Activated naive CD4-positive, alpha-beta T cell treated with anti-CD3 and anti-CD28 coated beads, Interleukin-2, amount 50 U/mL, for 72 hours (primary cell): ENCODE data around the gene NLRC5. TPM values are rescaled to one million over a fixed set of nuclear protein-coding genes. Genes with fewer than 3 reads are reported as not detected.
"Not testable (repeated sequence)": the region's sequence is repeated elsewhere in the genome, so short reads cannot be mapped to it uniquely, and the experiment has no call there.

Source experiments
- ATAC-seq, 2 donors: fragments of 150-1000 bp; cut with Tn5 transposase; 2 replicates each; pipeline ENCODE4 v1.10.0; 2021; ENCODE audit warnings: mild to moderate bottlenecking in 2 of 2, moderate library complexity in 2 of 2
- DNase-seq, 2 donors: peaks; one replicate each; pipeline ENCODE4 v3.0.0; 2021 to 2022; ENCODE audit warnings: low spot score in 2 of 2
- H3K27ac Mint-ChIP-seq, 2 donors: one replicate each; pipeline ENCODE4 v1.8.0; 2022; ENCODE audit warnings: mild to moderate bottlenecking in 2 of 2, mixed read lengths in 2 of 2
- H3K36me3 Mint-ChIP-seq, 2 donors: one replicate each; pipeline ENCODE4 v1.8.0; 2022; ENCODE audit warnings: mixed read lengths in 2 of 2
- H3K9me3 Mint-ChIP-seq, 2 donors: one replicate each; pipeline ENCODE4 v1.8.0; 2022; ENCODE audit warnings: mixed read lengths in 2 of 2
- total RNA-seq, 2 donors: library from RNA; stranded (reverse); gene quantifications; one replicate each; pipeline ENCODE4 v1.2.3, GENCODE V29; 2022

The NLRC5 gene
- total RNA-seq, 2 donors from 2014 or later, result 231 to 254 TPM

- Mint-ChIP-seq H3K36me3 (peaks cover 9 to 12% of the 10 kb centered on the region in 2 donors), H3K27ac (peak overlapping the region; percentile 67 to 87), H3K9me3 (no peaks in the 10 kb centered on the region)
- ATAC-seq, result peak in 1 of 2 donors; percentile 13
- DNase-seq, result no peak
Measured at GRCh38 chr16:57060323-57061083, 71.1 kb downstream of the NLRC5 start.

DNA sequence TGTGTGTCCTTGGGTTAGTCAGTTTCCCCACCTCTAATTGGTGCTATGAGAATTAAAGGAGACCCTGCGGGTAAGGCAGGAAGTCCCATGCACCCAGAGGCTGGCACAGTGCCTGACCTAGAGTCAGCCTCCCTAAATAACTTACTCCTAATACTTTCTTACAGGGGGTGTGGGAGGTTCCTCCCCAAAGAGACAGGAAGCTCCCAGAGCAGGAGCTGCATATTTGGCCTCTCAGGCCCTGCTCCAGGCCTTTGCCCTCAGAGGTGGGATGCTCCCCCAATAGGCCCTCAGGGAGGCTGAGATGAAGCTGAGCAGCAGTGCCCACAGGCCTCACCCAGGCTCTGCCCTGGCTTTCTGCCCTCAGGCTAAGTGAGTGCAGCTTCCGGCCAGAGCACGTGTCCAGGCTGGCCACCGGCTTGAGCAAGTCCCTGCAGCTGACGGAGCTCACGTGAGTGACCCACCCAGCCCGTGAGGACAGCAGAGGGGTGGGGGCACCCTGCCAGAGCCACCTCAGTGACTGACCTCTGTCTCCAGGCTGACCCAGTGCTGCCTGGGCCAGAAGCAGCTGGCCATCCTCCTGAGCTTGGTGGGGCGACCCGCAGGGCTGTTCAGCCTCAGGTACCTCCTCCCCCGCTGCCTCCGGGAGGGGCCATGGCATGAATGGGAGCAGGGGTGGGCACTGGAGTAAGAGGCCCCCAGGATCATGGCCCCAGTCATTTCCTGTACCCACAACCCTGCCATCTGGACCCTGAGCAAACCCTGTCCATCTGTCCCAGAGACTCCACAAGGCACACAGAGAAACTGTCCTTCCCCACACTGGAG is 71.9 kb downstream of the NLRC5 start:
- peaks cover 9 to 12% of the 10 kb centered on the region in 2 donors for H3K36me3 Mint-ChIP-seq
- DNase-seq (no peak), ATAC-seq (peak; percentile 14)
- H3K27ac Mint-ChIP-seq, result peak overlapping the region; percentile 67 to 90
- no peaks in the 10 kb centered on the region for H3K9me3 Mint-ChIP-seq

DNA sequence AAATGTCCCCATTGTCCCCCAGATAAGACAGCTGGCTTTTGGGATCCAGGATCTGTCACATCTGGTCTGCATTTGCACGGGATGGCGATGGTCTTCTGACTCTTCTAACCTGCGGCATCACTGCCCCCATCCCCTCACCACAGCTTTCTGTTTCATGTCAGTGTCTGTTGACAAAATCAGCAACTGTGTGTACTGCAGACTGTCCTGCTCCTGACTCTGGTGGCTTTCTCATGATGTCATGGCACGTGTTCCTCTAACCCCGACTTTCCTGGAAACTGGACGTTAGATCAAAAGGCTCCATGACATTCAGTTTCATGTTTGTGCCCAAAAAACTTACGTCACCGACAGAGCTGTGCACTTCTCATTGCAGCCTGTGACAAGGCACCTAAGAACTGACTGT is 73.0 kb downstream of the NLRC5 start:
- Mint-ChIP-seq H3K36me3 (peaks cover 9 to 12% of the 10 kb centered on the region in 2 donors), H3K9me3 (no peaks in the 10 kb centered on the region), H3K27ac (no peak overlapping the region)
- no peak for DNase-seq
- no peak for ATAC-seq

- not testable (repeated sequence) for H3K36me3 Mint-ChIP-seq, H3K9me3 Mint-ChIP-seq, ATAC-seq, DNase-seq
- H3K27ac Mint-ChIP-seq, result peak overlapping the region in 1 of 2 donors; percentile 22
Measured at GRCh38 chr16:57063189-57063588, 73.8 kb downstream of the NLRC5 start.

DNA sequence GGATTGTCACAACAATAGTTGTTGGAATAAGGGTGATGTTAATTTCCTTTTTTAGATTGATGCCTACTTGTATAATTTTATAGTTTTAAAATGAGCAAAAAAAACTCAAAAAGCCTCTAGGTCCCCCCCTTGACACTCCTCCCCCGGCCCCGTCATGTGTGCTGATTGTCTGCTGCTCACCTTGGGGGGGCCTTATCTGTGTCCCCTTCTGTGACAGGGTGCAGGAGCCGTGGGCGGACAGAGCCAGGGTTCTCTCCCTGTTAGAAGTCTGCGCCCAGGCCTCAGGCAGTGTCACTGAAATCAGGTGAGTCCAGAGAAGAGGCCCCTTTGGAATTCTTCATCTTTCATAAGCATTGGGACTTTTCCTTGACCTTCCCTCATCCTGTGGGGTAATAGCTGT is 75.6 kb downstream of the NLRC5 start:
- Mint-ChIP-seq H3K9me3 (no peaks in the 10 kb centered on the region), H3K36me3 (peaks cover 10 to 15% of the 10 kb centered on the region in 2 donors), H3K27ac (peak overlapping the region; percentile 52 to 74)
- ATAC-seq, result no peak
- DNase-seq, result no peak

GRCh38 chr16:57066625-57067024 is 77.3 kb downstream of the NLRC5 start:
- DNase-seq (no peak), ATAC-seq (peak in 1 of 2 donors; percentile 25)
- Mint-ChIP-seq H3K36me3 (peaks cover 6 to 16% of the 10 kb centered on the region in 2 donors), H3K27ac (peak overlapping the region; percentile 52 to 81), H3K9me3 (no peaks in the 10 kb centered on the region)

DNA sequence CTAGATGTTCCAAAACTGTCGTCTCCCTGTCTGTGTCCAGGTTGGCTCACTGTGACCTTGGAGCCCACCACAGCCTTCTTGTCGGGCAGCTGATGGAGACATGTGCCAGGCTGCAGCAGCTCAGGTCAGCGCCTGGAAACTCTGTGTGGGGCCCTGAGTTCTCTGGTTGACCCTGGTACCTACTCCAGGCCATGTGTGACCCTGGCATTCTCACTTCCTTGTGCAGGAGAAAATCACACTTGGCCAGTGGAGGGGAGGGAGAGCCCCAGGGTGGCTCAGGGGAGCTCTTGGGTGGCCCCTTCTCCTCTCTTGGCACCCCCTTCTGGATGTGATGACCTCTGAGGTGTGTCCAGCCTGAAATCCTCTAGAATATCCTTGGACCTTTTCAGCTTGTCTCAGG is 78.0 kb downstream of the NLRC5 start:
- H3K9me3 Mint-ChIP-seq, result no peaks in the 10 kb centered on the region
- DNase-seq, result no peak
- peak overlapping the region; percentile 52 to 89 for H3K27ac Mint-ChIP-seq
- H3K36me3 Mint-ChIP-seq, result peaks cover 6 to 22% of the 10 kb centered on the region in 2 donors
- ATAC-seq, result no peak

DNA sequence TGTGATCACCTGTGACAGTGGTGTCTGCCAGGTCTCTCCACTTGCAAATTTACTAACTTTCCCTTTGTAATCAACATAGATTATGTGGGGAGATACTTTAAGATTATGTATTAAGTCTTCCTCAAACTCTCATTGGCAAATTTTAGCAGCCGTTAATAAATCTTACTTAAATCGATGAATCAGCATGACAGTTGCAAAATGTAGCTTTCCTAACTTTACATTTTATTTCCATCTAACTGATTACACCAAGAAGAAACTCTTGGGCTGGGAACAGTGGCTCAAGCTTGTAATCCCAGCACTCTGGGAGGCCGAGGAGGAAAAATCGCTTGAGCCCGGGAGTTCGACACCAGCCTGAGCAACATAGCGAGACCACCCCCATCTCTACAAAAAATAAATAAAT is 79.7 kb downstream of the NLRC5 start:
- ATAC-seq (no peak), DNase-seq (no peak)
- H3K27ac Mint-ChIP-seq, result peak overlapping the region; percentile 8 to 52
- peaks cover 11 to 19% of the 10 kb centered on the region in 2 donors for H3K36me3 Mint-ChIP-seq
- no peaks in the 10 kb centered on the region for H3K9me3 Mint-ChIP-seq

GRCh38 chr16:57069635-57070370 is 80.4 kb downstream of the NLRC5 start:
- peak overlapping the region; percentile 81 to 85 for H3K27ac Mint-ChIP-seq
- no peak for DNase-seq
- ATAC-seq, result peak in 1 of 2 donors; percentile 53
- peaks cover 12 to 19% of the 10 kb centered on the region in 2 donors for H3K36me3 Mint-ChIP-seq
- no peaks in the 10 kb centered on the region for H3K9me3 Mint-ChIP-seq

DNA sequence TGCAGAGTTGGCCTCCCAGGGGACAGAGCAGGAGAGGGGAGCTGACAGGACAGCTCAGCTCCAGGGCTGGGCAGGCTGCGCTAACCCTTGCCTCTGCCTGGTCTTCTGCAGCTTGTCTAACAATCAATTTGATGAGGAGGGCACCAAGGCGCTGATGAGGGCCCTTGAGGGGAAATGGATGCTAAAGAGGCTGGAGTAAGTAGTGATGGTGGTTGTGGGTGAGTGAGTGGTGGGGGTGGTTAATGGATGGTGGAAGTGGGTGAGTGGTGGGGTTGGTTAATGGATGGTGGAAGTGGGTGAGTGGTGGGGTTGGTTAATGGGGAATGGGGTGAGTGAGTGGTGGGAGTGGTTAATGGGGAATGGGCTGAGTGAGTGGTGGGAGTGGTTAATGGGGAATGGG is 81.1 kb downstream of the NLRC5 start:
- DNase-seq, result no peak
- Mint-ChIP-seq H3K27ac (peak overlapping the region; percentile 81 to 85), H3K9me3 (no peaks in the 10 kb centered on the region), H3K36me3 (peaks cover 12 to 19% of the 10 kb centered on the region in 2 donors)
- ATAC-seq, result peak in 1 of 2 donors; percentile 20

- Mint-ChIP-seq H3K27ac (peak overlapping the region in 1 of 2 donors; percentile 85), H3K36me3 (peaks cover 12 to 19% of the 10 kb centered on the region in 2 donors)
- not testable (repeated sequence) for DNase-seq, H3K9me3 Mint-ChIP-seq, ATAC-seq
Measured at GRCh38 chr16:57071081-57071732, 81.8 kb downstream of the NLRC5 start.

GRCh38 chr16:57071831-57072582 is 82.7 kb downstream of the NLRC5 start:
- peak; percentile 54 to 71 for ATAC-seq
- Mint-ChIP-seq H3K27ac (peak overlapping the region; percentile 85 to 94), H3K9me3 (no peaks in the 10 kb centered on the region), H3K36me3 (peaks cover 12 to 19% of the 10 kb centered on the region in 2 donors)
- no peak for DNase-seq

- no peak for ATAC-seq
- Mint-ChIP-seq H3K27ac (peak overlapping the region; percentile 85 to 94), H3K36me3 (peaks cover 12 to 19% of the 10 kb centered on the region in 2 donors)
Measured at GRCh38 chr16:57072616-57073275, 83.4 kb downstream of the NLRC5 start.

DNA sequence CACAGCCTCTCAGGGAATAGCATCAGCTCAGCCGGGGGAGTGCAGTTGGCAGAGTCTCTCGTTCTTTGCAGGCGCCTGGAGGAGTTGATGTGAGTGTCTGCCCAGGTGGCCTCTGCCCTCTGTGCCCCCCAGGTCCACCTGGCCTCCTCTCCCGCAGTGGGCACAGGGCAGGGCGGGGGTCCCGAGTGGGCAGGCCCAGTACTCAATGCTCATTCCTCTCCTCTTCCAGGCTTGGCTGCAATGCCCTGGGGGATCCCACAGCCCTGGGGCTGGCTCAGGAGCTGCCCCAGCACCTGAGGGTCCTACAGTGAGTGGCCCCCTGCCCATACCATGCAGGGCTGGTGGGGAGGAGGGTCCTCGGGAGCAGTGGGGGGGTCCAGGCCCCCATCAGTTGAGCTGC is 88.4 kb downstream of the NLRC5 start:
- no peak for DNase-seq
- ATAC-seq, result no peak
- no peak overlapping the region for H3K27ac Mint-ChIP-seq
- H3K9me3 Mint-ChIP-seq, result no peaks in the 10 kb centered on the region
- peaks cover 5 to 6% of the 10 kb centered on the region in 2 donors for H3K36me3 Mint-ChIP-seq

More at GRCh38 chr16:57072616-57073275, 83.4 kb downstream of the NLRC5 start:
- no peak for DNase-seq
- H3K9me3 Mint-ChIP-seq, result no peaks in the 10 kb centered on the region

DNA sequence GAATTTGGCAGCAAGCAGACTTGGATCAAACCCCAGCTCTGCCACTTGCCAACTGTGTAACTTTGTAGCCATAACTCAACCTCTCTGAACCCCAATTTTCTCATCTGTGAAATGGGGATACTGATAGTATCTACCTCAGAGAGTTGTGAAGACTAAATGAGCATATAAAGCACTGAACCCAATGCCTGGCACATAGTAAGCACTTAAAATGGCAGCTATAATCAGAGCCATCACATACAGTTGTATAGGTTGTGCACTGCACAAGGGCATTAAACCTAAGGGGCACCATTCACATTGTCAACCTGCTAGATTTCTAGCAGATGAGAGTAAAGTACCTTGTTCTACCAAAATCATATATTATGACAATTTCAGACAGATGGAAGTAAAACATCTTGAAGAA is 92.4 kb downstream of the NLRC5 start:
- DNase-seq, result no peak
- no peak for ATAC-seq
- peak overlapping the region; percentile 48 to 60 for H3K27ac Mint-ChIP-seq
- no peaks in the 10 kb centered on the region for H3K9me3 Mint-ChIP-seq
- H3K36me3 Mint-ChIP-seq, result peaks cover 5 to 6% of the 10 kb centered on the region in 2 donors
